Pancreas (tissue), 10 donors: Measurements from ENCODE around the gene DLG3. TPM values are rescaled to one million over a fixed set of nuclear protein-coding genes. Genes with fewer than 3 reads are reported as not detected.

Experiments
- ATAC-seq, 4 donors: fragments of 200-7000 bp; cut with Tn5 transposase; one replicate each; pipeline versions ENCODE4 v1.8.0 to v1.9.1; 2020; ENCODE audit warnings: mild to moderate bottlenecking in 4 of 4, moderate library complexity in 4 of 4
- DNase-seq, 6 donors: peaks; one replicate each; pipeline ENCODE4 v3.0.0-alpha.2; 2020
- FAIRE-seq: peaks from 2 replicates; lab custom pipeline; 2012; peaks lifted over from hg19 to GRCh38; lab: Jason Lieb, UNC
- H3K27ac ChIP-seq, 4 donors: fragments of 200-600 bp; sonication (generic); 1 replicate in 3 of 4; 2 replicates in 1 of 4; pipeline versions ENCODE4 v1.5.0 to v1.8.0; 2020
- H3K27me3 ChIP-seq, 4 donors: fragments of 200-600 bp; one replicate each; pipeline ENCODE4 v1.8.0; 2021
- H3K36me3 ChIP-seq, 3 donors: fragments of 200-600 bp; sonication (generic) in 1 of 3; one replicate each; pipeline versions ENCODE4 v1.5.0 to v1.8.0; 2020 to 2021
- H3K4me1 ChIP-seq, 3 donors: fragments of 200-600 bp; one replicate each; pipeline ENCODE4 v1.8.0; 2021
- H3K4me3 ChIP-seq, 4 donors: fragments of 200-600 bp; sonication (generic) in 2 of 4; one replicate each; pipeline versions ENCODE4 v1.5.0 to v1.8.0; 2020 to 2021
- H3K9me3 ChIP-seq, 4 donors: fragments of 200-600 bp; one replicate each; pipeline ENCODE4 v1.8.0; 2021
- WGBS, 2 donors: extraction: QIAGEN DNeasy Blood & Tissue Kit; methylation state at CpG; one replicate each; pipeline ENCODE4 v1.1.7; 2013; 5-methylcytosine and 5-hydroxymethylcytosine counted together
- intact Hi-C, 3 donors: fragments of 100-400 bp; cut with DNase I; formaldehyde crosslinking; loops; one replicate each; pipeline versions ENCODE4 v1.11.1 to v1.14.2; 2022
- polyA plus RNA-seq, 2 donors: library from polyadenylated mRNA; stranded (reverse); fragments of 200-250 nt; gene quantifications; one replicate each; pipeline ENCODE4 v1.2.3, GENCODE V29; 2013
- total RNA-seq, 6 donors: library from RNA; stranded (reverse); fragmentation: NEBNext Ultra II Directional in 4 of 6; extraction: Animal tissue kit (Norgen Biotek cat#: 25700) in 4 of 6; gene quantifications; one replicate each; pipeline versions ENCODE4 v1.2.1 to v1.2.4, GENCODE V29; 2021 to 2023
- TF ChIP-seq, protein P1 (sequence below), 4 donors: fragments of 200-600 bp; sonication (generic) in 3 of 4; IDR thresholded peaks; one replicate each; pipeline versions ENCODE4 v1.5.0 to v1.8.0; 2021; ENCODE audit warnings: antibody characterized with exemption in 4 of 4
- donor health status: healthy with polysubstance abuse.
- donor health status: DM: no; HTN: no; CAD: no; lungs with moderate emphysema.
- donor health status: DM: no; HTN: no; CAD: no.
- donor health status: control.
- donor health status: control.
- donor health status: Bipolar disorder and iron deficiency.
- donor health status: DM: yes; HTN: yes; CAD: no.
- donor health status: DM: no; HTN: no; CAD: no.
- donor health status: DM: no; HTN: no; CAD: no.
- donor health status: DM: yes; HTN: yes; CAD: no.

DLG3 gene
- total and polyA plus RNA-seq, 8 donors: 18.7 to 55.7 (median 43.2) TPM

DNA sequence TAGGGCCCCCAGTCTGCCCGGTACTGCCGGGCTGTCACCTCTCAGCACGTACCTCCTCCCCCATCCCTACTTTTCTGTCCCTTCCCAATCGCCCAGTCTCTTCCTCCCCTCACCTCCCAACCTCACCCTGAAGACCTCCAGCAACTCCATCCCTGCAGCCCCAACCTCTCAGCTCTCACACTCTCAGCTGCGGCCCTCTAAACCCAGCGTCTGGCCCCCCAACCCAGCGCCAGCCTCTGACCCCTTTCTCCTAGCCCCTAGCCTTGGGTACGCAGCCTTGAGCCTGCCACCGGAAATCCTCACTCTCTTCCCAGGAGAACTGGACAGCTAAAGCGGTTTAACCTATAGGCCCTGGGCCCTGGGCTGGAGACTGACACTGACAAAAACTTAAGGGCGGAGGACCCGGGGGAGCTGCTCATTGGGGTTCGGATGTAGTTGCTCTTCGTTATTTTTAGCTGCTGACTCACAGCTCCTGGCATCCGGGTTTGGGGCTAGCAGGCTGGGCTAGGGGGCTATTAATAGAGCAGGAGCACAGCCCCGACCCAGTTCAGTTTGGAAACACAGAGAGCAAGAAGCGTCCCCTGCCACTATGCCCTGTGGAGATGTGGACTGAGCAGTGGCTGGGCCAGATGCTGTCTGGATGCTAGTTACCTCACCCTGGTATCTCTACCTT lies 9.6 kb upstream of the DLG3 start:
- no peak for DNase-seq
- Histone ChIP-seq H3K27ac (no peak overlapping the region), H3K9me3 (no peaks in the 10 kb centered on the region), H3K4me3 (peak overlapping the region; percentile 30 to 54 (median 39)), H3K27me3 (peaks cover 0 to 3% (median 0%) of the 10 kb centered on the region in 4 donors), H3K4me1 (no peaks in the 10 kb centered on the region), H3K36me3 (no peaks in the 10 kb centered on the region)
- ATAC-seq: no peak
- WGBS, 2 donors: 43 to 56% methylated on average over 17 of the region's 17 CpGs
- TF ChIP-seq, protein P1, sequence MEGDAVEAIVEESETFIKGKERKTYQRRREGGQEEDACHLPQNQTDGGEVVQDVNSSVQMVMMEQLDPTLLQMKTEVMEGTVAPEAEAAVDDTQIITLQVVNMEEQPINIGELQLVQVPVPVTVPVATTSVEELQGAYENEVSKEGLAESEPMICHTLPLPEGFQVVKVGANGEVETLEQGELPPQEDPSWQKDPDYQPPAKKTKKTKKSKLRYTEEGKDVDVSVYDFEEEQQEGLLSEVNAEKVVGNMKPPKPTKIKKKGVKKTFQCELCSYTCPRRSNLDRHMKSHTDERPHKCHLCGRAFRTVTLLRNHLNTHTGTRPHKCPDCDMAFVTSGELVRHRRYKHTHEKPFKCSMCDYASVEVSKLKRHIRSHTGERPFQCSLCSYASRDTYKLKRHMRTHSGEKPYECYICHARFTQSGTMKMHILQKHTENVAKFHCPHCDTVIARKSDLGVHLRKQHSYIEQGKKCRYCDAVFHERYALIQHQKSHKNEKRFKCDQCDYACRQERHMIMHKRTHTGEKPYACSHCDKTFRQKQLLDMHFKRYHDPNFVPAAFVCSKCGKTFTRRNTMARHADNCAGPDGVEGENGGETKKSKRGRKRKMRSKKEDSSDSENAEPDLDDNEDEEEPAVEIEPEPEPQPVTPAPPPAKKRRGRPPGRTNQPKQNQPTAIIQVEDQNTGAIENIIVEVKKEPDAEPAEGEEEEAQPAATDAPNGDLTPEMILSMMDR (IDR thresholded peaks at IDR 0.05): no peak
- intact Hi-C loops: no loop called here
- FAIRE-seq: no peak

DNA sequence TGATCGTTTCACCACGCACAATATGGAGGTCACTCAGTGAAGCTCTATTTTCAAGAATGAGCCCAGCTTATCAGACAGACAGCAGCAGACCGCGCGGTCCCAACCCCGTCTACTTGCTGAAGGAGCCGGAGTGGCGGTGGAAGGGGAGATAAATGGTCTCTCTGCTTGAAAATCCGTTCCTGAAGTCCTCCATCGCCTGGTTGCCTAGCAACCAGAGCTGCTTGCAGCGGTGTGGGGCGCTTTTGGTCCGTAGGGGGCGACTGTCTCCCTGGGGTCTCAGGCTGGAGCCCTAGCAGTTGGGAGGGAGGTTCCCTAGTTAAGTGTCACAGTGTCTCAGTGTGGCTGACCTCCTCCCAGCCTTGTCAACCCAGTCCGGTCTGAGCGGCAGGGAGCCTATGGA lies 8.3 kb upstream of the DLG3 start:
- intact Hi-C loops: no loop called here

DNA sequence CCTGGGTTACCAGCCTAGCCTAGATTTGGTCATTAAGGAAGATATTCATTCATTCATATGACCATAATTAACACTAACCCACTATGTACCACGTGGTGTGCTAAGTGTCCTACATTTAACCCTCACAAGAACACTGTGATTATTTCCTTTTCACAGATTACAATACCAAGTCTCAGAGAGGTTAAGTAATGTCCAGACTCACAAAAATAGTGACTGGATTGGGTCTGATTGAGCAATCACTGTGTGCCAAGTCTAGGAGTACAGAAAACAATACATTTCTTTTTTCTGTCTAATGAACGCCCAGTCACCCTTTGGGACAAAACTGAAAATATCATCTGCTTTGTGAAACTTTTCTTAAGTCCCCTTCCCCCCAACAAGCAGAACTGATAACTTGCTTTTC lies 7.6 kb upstream of the DLG3 start:
- Histone ChIP-seq H3K27me3 (peaks cover 0 to 3% (median 0%) of the 10 kb centered on the region in 4 donors), H3K27ac (no peak overlapping the region), H3K9me3 (no peaks in the 10 kb centered on the region), H3K4me1 (no peaks in the 10 kb centered on the region), H3K4me3 (no peak overlapping the region), H3K36me3 (no peaks in the 10 kb centered on the region)
- ATAC-seq (no peak), FAIRE-seq (no peak), DNase-seq (no peak)
- TF ChIP-seq, protein P1 (IDR thresholded peaks at IDR 0.05): no peak
- intact Hi-C loops: no loop called here
- WGBS, 2 donors: 32 to 49% methylated on average over 2 of the region's 2 CpGs

More for the DNA sequence above, 8.3 kb upstream of the DLG3 start:
- no peak for ATAC-seq
- no peak overlapping the region for H3K27ac ChIP-seq
- H3K36me3 ChIP-seq: no peaks in the 10 kb centered on the region
- H3K27me3 ChIP-seq: peaks cover 0 to 3% (median 0%) of the 10 kb centered on the region in 4 donors
- FAIRE-seq: no peak
- TF ChIP-seq, protein P1 (IDR thresholded peaks at IDR 0.05): no peak
- no peak overlapping the region for H3K4me3 ChIP-seq
- WGBS, 2 donors: 30% methylated on average over 16 of the region's 16 CpGs
- DNase-seq: no peak
- H3K9me3 ChIP-seq: no peaks in the 10 kb centered on the region
- H3K4me1 ChIP-seq: no peaks in the 10 kb centered on the region

DNA sequence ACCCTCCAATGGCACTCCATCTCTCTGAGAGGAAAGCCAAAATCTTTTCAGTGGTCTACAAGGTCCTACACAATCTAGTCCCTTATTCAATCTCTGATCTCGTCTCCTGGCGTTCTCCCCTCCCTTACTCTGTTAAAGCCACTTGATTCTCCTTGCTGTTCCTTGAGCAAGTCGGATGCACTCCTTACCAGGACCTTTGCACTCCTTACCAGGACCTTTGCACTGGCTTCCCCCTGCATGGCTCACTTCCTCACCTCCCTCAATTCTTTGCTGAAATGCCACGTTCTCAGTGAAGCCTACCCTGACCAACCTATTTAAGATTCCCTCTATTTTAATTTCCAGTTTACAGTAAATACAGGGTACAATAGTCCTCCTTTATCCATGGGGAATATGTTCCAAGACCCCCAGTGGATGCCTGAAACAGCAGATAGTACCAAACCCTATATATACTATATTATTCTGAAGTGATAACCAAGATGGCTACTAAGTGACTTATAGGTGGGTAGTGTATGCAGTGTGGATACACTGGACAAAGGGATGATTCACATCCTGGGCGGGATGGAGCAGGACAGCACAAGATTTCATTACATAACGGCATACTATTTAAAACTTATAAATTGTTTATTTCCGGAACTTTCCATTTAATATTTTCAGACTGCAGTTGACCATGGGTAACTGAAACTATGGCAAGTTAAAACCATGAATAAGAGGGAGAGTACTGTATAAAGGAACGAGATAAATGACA lies 6.5 kb upstream of the DLG3 start:
- intact Hi-C loops: no loop called here
- Histone ChIP-seq H3K4me3 (no peak overlapping the region), H3K27me3 (peaks cover 0 to 6% (median 0%) of the 10 kb centered on the region in 4 donors), H3K27ac (no peak overlapping the region), H3K36me3 (no peaks in the 10 kb centered on the region), H3K4me1 (no peaks in the 10 kb centered on the region), H3K9me3 (no peaks in the 10 kb centered on the region)
- FAIRE-seq (no peak), DNase-seq (no peak), ATAC-seq (no peak)
- TF ChIP-seq, protein P1 (IDR thresholded peaks at IDR 0.05): no peak
- WGBS, 2 donors: 64 to 70% methylated on average over 8 of the region's 8 CpGs

DNA sequence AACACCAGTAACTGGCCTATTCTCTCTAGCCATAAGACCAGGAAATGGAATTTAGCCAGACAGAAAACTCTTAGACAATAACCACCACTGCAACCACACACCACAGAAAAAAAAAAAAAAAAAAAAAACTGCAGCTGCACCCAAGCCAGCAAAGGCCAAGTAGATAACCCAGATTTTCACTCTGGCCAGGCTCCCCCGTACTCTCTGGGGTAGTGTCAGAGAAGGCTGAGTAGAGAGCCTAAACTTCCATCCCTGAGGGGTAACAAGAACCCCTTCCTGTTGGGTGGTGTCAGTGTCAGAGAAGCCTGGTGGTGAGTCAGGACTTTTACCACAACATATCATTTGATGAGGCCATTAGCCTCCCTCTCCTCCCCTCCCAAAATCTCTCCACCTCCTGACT lies 5.6 kb upstream of the DLG3 start:
- FAIRE-seq: no peak
- no peaks in the 10 kb centered on the region for H3K36me3 ChIP-seq
- no peaks in the 10 kb centered on the region for H3K4me1 ChIP-seq
- TF ChIP-seq, protein P1 (IDR thresholded peaks at IDR 0.05): no peak
- H3K27me3 ChIP-seq: peaks cover 0 to 14% (median 0%) of the 10 kb centered on the region in 4 donors
- H3K27ac ChIP-seq: no peak overlapping the region
- WGBS, 2 donors: 25 to 50% methylated on average over 1 of the region's 1 CpG
- DNase-seq: no peak
- ATAC-seq: no peak
- no peak overlapping the region for H3K4me3 ChIP-seq
- H3K9me3 ChIP-seq: no peaks in the 10 kb centered on the region
- intact Hi-C loops: no loop called here
